PC-3 (cell line): ENCODE results near the gene TNPO1. TPM values are rescaled to one million over a fixed set of nuclear protein-coding genes. Genes with fewer than 3 reads are reported as not detected.
A peak's percentile ranks its signal among the peaks of the same experiment; 100 is the strongest.

Experiments
- ATAC-seq: fragments of 200-7000 bp; cut with Tn5 transposase; 2 replicates; pipeline ENCODE4 v1.9.1; 2020; ENCODE audit warnings: mild to moderate bottlenecking, moderate library complexity
- BruUV-seq: library from RNA; stranded (reverse); fragments of 400-500 nt; replicated peaks from 2 replicates; lab custom pipeline; 2021; lab: Mats Ljungman, UMichigan
- CTCF ChIA-PET: fragments of 300-600 bp; sonication (Branson Sonifier 250); formaldehyde crosslinking; loops from one replicate; lab custom pipeline; 2022; ENCODE audit warnings: antibody characterized with exemption; lab: Charles Lee
- POLR2A ChIA-PET: fragments of 300-600 bp; sonication (Branson Sonifier 250); formaldehyde crosslinking; loops from one replicate; lab custom pipeline; 2022; ENCODE audit warnings: antibody characterized with exemption; ENCODE audit not compliant: unreplicated experiment; lab: Charles Lee
- DNase-seq: peaks from one replicate; pipeline ENCODE4 v3.0.0-alpha.2; 2015
- H2AFZ ChIP-seq: fragments of 300-600 bp; sonication (generic); 2 replicates; pipeline ENCODE4 v1.6.0; 2016; ENCODE audit warnings: antibody characterized with exemption, low read length
- H3F3A ChIP-seq: fragments of 300-600 bp; sonication (generic); one replicate; pipeline ENCODE4 v1.6.0; 2017; ENCODE audit warnings: antibody characterized with exemption, low read length, control low read depth, mild to moderate bottlenecking; ENCODE audit not compliant: unreplicated experiment
- H3K27ac ChIP-seq: fragments of 300-600 bp; sonication (generic); 2 replicates; pipeline ENCODE4 v1.5.1; 2016; ENCODE audit warnings: mild to moderate bottlenecking, low read length
- H3K27me3 ChIP-seq: fragments of 300-600 bp; sonication (generic); 2 replicates; pipeline ENCODE4 v1.6.1; 2016; ENCODE audit warnings: low read length, mixed read lengths
- H3K36me3 ChIP-seq: fragments of 300-600 bp; sonication (generic); 2 replicates; pipeline ENCODE4 v1.6.1; 2016; ENCODE audit warnings: low read depth, mixed run types, low read length, mixed read lengths
- H3K4me1 ChIP-seq: fragments of 300-600 bp; sonication (generic); 2 replicates; pipeline ENCODE4 v1.5.1; 2016; ENCODE audit warnings: low read length; ENCODE audit not compliant: insufficient read depth
- H3K4me2 ChIP-seq: fragments of 300-600 bp; sonication (generic); 2 replicates; pipeline ENCODE4 v1.6.0; 2016; ENCODE audit warnings: low read length
- H3K4me3 ChIP-seq: fragments of 300-600 bp; sonication (generic); 2 replicates; pipeline ENCODE4 v1.5.1; 2016; ENCODE audit warnings: mild to moderate bottlenecking, low read length, mixed read lengths
- H3K79me2 ChIP-seq: fragments of 300-600 bp; sonication (generic); 2 replicates; pipeline ENCODE4 v1.6.1; 2017; ENCODE audit warnings: low read length, mixed read lengths
- H3K9ac ChIP-seq: fragments of 300-600 bp; sonication (generic); 2 replicates; pipeline ENCODE4 v1.6.0; 2016; ENCODE audit warnings: mild to moderate bottlenecking, low read length
- H3K9me2 ChIP-seq: fragments of 300-600 bp; sonication (generic); replicated peaks from 2 replicates; pipeline ENCODE4 v1.6.1; 2016; ENCODE audit warnings: mixed run types, low read length, mixed read lengths
- H3K9me3 ChIP-seq: fragments of 300-600 bp; sonication (generic); 2 replicates; pipeline ENCODE4 v1.6.1; 2016; ENCODE audit warnings: low read length, mixed read lengths
- H4K20me1 ChIP-seq: fragments of 300-600 bp; sonication (generic); 2 replicates; pipeline ENCODE4 v1.6.1; 2016; ENCODE audit warnings: low read length, mixed read lengths
- CTCF ChIP-seq: fragments of 300-600 bp; sonication (generic); conservative IDR thresholded peaks from 2 replicates; pipeline ENCODE4 v1.5.1; 2017; ENCODE audit warnings: antibody characterized with exemption, low read depth, mild to moderate bottlenecking, low read length
- EZH2 ChIP-seq: fragments of 300-600 bp; sonication (generic); IDR thresholded peaks from one replicate; pipeline ENCODE4 v1.6.1; 2017; ENCODE audit warnings: antibody characterized with exemption, mild to moderate bottlenecking, low read length; ENCODE audit not compliant: unreplicated experiment
- EZH2phosphoT487 ChIP-seq: fragments of 300-600 bp; sonication (generic); IDR thresholded peaks from 2 replicates; pipeline ENCODE4 v1.6.1; 2018; ENCODE audit warnings: mild to moderate bottlenecking, antibody characterized with exemption, low read length, borderline replicate concordance
- intact Hi-C: fragments of 100-400 bp; cut with micrococcal nuclease; formaldehyde crosslinking; loops from 2 replicates; pipeline ENCODE4 v1.9.0; 2023
- total RNA-seq: library from RNA; depleted of rRNA; stranded (reverse); fragments of >200 nt; gene quantifications from 2 replicates; pipeline ENCODE4 v1.2.3, GENCODE V29; 2014

TNPO1 gene
- total RNA-seq, 1 experiment from 2014 or later: 187 TPM

DNA sequence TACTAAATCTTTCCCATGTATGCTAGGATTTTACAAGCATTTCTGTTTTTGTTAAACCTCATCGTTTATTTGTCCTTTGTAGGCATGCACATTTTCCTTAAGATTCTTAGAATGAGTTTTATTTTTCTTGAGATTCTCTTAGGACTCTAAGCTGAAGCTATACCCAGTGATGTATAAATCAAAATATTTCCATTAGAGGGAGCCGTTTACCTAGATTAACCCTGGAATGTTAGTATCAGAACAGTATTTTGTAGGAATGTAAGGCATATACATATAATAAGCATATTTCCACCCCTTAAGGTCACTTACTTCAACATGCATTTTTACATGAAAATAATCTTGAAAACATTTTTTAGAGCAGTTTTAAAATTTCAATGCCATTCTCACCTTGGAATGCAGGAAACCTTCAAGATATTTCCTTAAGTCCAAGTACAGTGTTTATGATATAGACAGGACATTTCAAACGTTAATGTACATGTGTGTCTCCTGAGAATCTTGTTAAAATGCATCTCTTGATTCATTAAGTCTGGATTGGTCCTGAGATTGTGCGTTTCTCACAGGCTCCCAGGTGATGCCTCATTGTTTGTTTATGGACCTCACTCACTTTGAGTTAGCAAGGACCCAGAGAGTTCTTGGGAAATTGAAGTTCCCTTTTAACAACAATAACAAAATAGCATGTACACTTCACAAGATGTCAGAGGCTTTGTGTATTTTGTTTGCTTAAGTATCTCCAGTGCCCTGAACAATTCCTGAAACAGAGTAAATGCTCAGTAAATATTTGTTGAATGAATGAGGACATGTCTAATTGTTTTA lies 104.4 kb downstream of the TNPO1 start:
- DNase-seq (peak; percentile 68), ATAC-seq (peak; percentile 85)
- TF ChIP-seq EZH2: no peak
- peak; percentile 73 for TF ChIP-seq CTCF
- no TSS peak for BruUV-seq
- Histone ChIP-seq H4K20me1 (no peaks in the 10 kb centered on the region), H3K4me3 (no peak overlapping the region), H3K27me3 (no peaks in the 10 kb centered on the region), H2AFZ (no peak overlapping the region), H3K9me3 (no peaks in the 10 kb centered on the region), H3K27ac (no peak overlapping the region), H3K4me1 (no peaks in the 10 kb centered on the region), H3K79me2 (no peaks in the 10 kb centered on the region), H3K4me2 (no peak overlapping the region), H3K36me3 (no peaks in the 10 kb centered on the region), H3K9ac (no peak overlapping the region), H3F3A (no peaks in the 10 kb centered on the region), H3K9me2 (no peaks in the 10 kb centered on the region)
- intact Hi-C loops: loop anchor here (2.0 to 5.0 kb wide), 3 partner anchors 36 to 281 kb away; partner anchors contain the start of gene FCHO2
- ChIA-PET POLR2A (no interaction called here), CTCF (interaction anchor here (0.6 to 1.1 kb wide), 6 partner anchors 20 to 555 kb away, joined by 3 to 6 read pairs (median 3); no protein-coding TSS in a partner anchor)

DNA sequence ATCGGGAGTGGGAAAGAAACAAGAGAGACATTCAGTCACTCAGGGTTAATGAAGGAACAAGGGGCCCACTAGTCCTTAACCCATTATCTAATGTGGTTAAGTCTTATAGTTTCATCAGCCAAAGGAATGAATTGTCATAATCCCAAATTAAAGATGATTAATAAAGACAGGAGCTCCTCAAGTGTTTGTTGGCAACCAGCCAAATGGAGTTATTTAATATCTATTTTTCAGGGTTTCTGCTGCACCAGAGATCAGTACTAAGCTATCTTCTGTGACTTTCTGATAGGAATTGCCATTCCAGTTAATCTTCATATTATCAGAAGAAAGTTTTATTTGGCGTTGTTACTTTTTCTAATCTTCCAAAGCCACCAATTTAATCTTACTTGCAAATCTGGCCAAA lies 105.4 kb downstream of the TNPO1 start:
- ATAC-seq: no peak
- no peak overlapping the region for H3K9ac ChIP-seq
- DNase-seq: no peak
- TF ChIP-seq CTCF: no peak
- TF ChIP-seq EZH2: no peak
- TF ChIP-seq EZH2phosphoT487: no peak
- no peaks in the 10 kb centered on the region for H3K9me3 ChIP-seq
- no peak overlapping the region for H3K4me2 ChIP-seq
- no peaks in the 10 kb centered on the region for H3K36me3 ChIP-seq
- POLR2A ChIA-PET: no interaction called here
- BruUV-seq: no TSS peak
- H3K27ac ChIP-seq: no peak overlapping the region
- H3K79me2 ChIP-seq: no peaks in the 10 kb centered on the region
- no peaks in the 10 kb centered on the region for H3K27me3 ChIP-seq
- no peak overlapping the region for H2AFZ ChIP-seq
- H3K4me3 ChIP-seq: no peak overlapping the region
- no peaks in the 10 kb centered on the region for H3K9me2 ChIP-seq
- CTCF ChIA-PET: no interaction called here
- no peaks in the 10 kb centered on the region for H3F3A ChIP-seq
- H3K4me1 ChIP-seq: no peaks in the 10 kb centered on the region
- intact Hi-C loops: loop anchor here (2.0 to 5.0 kb wide), 3 partner anchors 35 to 280 kb away; partner anchors contain the start of gene FCHO2
- no peaks in the 10 kb centered on the region for H4K20me1 ChIP-seq

DNA sequence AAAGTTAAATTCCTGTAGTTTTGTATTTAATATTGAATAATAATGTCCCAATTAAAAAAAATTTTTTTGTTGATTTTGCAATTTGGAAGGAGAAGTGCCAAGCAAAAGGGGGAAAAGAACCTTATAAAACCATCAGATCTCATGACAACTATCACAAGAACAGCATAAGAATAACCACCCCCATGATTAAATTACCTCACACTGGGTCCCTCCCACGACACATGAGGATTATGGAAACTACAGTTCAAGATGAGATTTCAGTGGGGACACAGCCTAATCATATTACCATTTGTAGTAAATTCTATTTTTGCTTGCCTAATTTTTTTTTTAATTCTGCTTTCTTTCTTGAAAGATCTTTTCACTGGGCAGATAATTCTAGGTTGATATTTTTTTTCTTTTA lies 106.0 kb downstream of the TNPO1 start:
- no peaks in the 10 kb centered on the region for H3K79me2 ChIP-seq
- no peak overlapping the region for H3K4me3 ChIP-seq
- H3K4me1 ChIP-seq: no peaks in the 10 kb centered on the region
- no peaks in the 10 kb centered on the region for H3K9me3 ChIP-seq
- H3K27me3 ChIP-seq: no peaks in the 10 kb centered on the region
- POLR2A ChIA-PET: no interaction called here
- no peaks in the 10 kb centered on the region for H3F3A ChIP-seq
- BruUV-seq: no TSS peak
- no peaks in the 10 kb centered on the region for H3K9me2 ChIP-seq
- ATAC-seq: no peak
- CTCF ChIA-PET: no interaction called here
- H3K36me3 ChIP-seq: no peaks in the 10 kb centered on the region
- no peak overlapping the region for H3K4me2 ChIP-seq
- no peaks in the 10 kb centered on the region for H4K20me1 ChIP-seq
- intact Hi-C loops: loop anchor here (5.0 kb wide), 1 partner anchor 280 kb away; no protein-coding TSS in a partner anchor
- no peak for DNase-seq
- no peak for TF ChIP-seq EZH2
- no peak for TF ChIP-seq CTCF
- TF ChIP-seq EZH2phosphoT487: no peak
- no peak overlapping the region for H3K27ac ChIP-seq
- no peak overlapping the region for H2AFZ ChIP-seq
- H3K9ac ChIP-seq: no peak overlapping the region
